ENCODE measurements around the gene PHF21A.
A peak's percentile ranks its signal among the peaks of the same experiment; 100 is the strongest.

Gene PHF21A

GRCh38 chr11:46079662-46080061 is 41.6 kb downstream of the PHF21A start:
- TF ChIP-seq CTCF (IDR thresholded peaks at IDR 0.05; ENCODE audit: low read depth, low read length) = no peak

GRCh38 chr11:46075928-46076327 is 45.3 kb downstream of the PHF21A start:
- peak; percentile 4 for TF ChIP-seq CTCF (IDR thresholded peaks at IDR 0.05; ENCODE audit: low read depth, low read length)
- DNase-seq (ENCODE audit: extremely low read depth, low read depth) = no peak

More at GRCh38 chr11:46079662-46080061, 41.6 kb downstream of the PHF21A start:
- no peak for DNase-seq (ENCODE audit: extremely low read depth, low read depth)

GRCh38 chr11:46075168-46075567 is 46.1 kb downstream of the PHF21A start:
- no peak for TF ChIP-seq CTCF (IDR thresholded peaks at IDR 0.05; ENCODE audit: low read depth, low read length)
- no peak for DNase-seq (ENCODE audit: extremely low read depth, low read depth)

GRCh38 chr11:46073632-46074031 is 47.6 kb downstream of the PHF21A start:
- no peak for DNase-seq (ENCODE audit: extremely low read depth, low read depth)
- TF ChIP-seq CTCF (IDR thresholded peaks at IDR 0.05; ENCODE audit: low read depth, low read length) = no peak

- peak; percentile 30 for DNase-seq (ENCODE audit: extremely low read depth, low read depth)
- TF ChIP-seq CTCF (IDR thresholded peaks at IDR 0.05; ENCODE audit: low read depth, low read length) = no peak
Observed at GRCh38 chr11:46072172-46072964, 48.9 kb downstream of the PHF21A start.

GRCh38 chr11:46071091-46071490 is 50.2 kb downstream of the PHF21A start:
- no peak for TF ChIP-seq CTCF (IDR thresholded peaks at IDR 0.05; ENCODE audit: low read depth, low read length)
- no peak for DNase-seq (ENCODE audit: extremely low read depth, low read depth)

GRCh38 chr11:46069595-46069994 is 51.7 kb downstream of the PHF21A start:
- no peak for TF ChIP-seq CTCF (IDR thresholded peaks at IDR 0.05; ENCODE audit: low read depth, low read length)
- DNase-seq (ENCODE audit: extremely low read depth, low read depth) = no peak

Data from AG09319 (cell line).